ENCODE data around the gene AOX1.

DNA sequence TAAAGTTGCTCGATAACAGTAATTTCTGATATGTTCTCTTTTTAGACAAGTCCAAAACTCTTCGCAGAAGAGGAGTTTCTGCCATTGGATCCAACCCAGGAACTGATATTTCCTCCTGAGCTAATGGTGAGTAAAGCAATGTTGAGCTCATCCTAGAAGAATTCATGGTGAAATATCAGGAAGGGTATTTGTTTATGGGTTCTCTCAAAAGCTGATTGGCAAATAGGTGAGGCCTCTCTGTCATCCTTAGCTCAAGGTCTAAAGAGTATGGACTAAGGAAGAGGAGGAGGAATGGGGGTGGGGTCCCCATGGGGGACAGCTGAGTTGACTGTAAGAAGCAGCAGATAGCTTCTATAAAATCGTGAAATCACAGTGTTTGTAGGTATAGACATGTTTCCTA, 18.2 kb downstream of the AOX1 start:
- no peak for TF ChIP-seq EZH2 (IDR thresholded peaks at IDR 0.05; ENCODE audit: borderline replicate concordance, low read length)
- TF ChIP-seq, protein P1, sequence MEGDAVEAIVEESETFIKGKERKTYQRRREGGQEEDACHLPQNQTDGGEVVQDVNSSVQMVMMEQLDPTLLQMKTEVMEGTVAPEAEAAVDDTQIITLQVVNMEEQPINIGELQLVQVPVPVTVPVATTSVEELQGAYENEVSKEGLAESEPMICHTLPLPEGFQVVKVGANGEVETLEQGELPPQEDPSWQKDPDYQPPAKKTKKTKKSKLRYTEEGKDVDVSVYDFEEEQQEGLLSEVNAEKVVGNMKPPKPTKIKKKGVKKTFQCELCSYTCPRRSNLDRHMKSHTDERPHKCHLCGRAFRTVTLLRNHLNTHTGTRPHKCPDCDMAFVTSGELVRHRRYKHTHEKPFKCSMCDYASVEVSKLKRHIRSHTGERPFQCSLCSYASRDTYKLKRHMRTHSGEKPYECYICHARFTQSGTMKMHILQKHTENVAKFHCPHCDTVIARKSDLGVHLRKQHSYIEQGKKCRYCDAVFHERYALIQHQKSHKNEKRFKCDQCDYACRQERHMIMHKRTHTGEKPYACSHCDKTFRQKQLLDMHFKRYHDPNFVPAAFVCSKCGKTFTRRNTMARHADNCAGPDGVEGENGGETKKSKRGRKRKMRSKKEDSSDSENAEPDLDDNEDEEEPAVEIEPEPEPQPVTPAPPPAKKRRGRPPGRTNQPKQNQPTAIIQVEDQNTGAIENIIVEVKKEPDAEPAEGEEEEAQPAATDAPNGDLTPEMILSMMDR (IDR thresholded peaks at IDR 0.05; ENCODE audit: low read length) = no peak

All from OCI-LY1 (cell line).